HG03095 (cell line): ENCODE results near the gene KIFAP3.
"Not testable (repeated sequence)": the region's sequence is repeated elsewhere in the genome, so short reads cannot be mapped to it uniquely, and the experiment has no call there.

ENCODE experiments used
- ATAC-seq: cut with Tn5 transposase; IDR thresholded peaks from one replicate; pipeline ENCODE4 v1.9.1; 2021; ENCODE audit warnings: moderate library complexity; ENCODE audit not compliant: unreplicated experiment

KIFAP3 gene

GRCh38 chr1:169925505-169926482, 148.7 kb downstream of the KIFAP3 start:
- peak; percentile 56 for ATAC-seq

- no peak for ATAC-seq
Measured at GRCh38 chr1:169924829-169925228, 149.7 kb downstream of the KIFAP3 start.

GRCh38 chr1:169924063-169924462, 150.4 kb downstream of the KIFAP3 start:
- ATAC-seq, result no peak

GRCh38 chr1:169921080-169921479, 153.4 kb downstream of the KIFAP3 start:
- no peak for ATAC-seq

DNA sequence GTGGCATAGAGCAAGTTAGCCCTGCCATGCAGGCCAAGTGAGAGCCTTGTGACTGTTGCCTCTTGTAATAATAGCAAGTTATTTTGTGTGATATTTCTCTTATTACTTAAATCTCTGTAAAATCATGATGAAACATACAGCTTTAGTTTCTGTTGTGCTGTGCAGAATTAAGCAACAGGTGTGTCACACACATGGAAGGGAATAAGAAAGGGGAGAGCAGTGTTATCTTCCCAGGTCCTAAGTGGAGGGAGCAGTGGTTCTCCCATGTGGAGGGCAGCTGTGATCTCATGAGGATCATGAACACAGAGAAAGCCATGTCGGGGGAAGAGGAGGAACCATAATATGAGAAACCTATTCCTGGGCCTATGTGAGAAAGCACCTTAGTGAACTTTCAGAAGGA, 155.6 kb downstream of the KIFAP3 start:
- ATAC-seq, result no peak

GRCh38 chr1:169918220-169918619, 156.3 kb downstream of the KIFAP3 start:
- ATAC-seq, result not testable (repeated sequence)

GRCh38 chr1:169915150-169915549, 159.3 kb downstream of the KIFAP3 start:
- no peak for ATAC-seq

DNA sequence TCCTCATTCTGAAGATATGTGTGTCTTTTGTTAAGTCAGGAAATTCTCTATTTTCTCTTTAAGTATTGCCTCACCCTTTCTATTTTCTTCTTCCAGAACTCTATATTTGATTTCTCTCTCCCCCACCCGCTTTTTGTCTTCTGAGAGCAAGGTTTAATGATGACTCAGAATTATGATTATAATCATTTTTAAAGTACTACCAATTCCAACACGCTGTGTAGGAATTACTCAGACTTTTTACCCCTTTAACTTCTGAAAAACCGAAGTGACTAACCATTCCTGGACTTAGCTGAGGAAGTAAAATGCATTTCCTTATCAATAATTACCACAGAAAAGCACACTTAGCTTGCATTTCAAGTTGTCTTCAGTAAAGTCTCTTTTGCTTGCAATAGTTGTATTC, 160.0 kb downstream of the KIFAP3 start:
- ATAC-seq, result no peak

GRCh38 chr1:169909499-169909898, 165.0 kb downstream of the KIFAP3 start:
- no peak for ATAC-seq

GRCh38 chr1:169906938-169907337, 167.6 kb downstream of the KIFAP3 start:
- no peak for ATAC-seq

DNA sequence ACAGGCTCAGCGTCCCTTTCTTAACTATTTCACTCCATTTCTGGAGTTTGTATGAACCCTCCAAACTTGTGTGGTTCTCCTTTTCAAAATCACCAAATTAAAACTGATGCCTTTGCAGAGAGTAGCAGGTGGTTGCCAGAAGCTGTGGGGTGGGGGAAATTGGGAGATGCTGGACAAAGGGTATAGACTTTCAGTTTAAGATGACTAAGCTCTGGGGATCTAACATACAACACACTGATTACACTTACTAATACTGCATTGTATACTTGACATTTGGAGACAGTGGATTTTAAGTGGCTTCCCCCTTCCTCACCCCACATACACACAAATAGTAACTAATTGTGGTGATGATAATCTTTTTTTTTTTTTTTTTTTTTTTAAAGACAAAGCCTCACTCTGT, 169.7 kb downstream of the KIFAP3 start:
- ATAC-seq, result no peak

DNA sequence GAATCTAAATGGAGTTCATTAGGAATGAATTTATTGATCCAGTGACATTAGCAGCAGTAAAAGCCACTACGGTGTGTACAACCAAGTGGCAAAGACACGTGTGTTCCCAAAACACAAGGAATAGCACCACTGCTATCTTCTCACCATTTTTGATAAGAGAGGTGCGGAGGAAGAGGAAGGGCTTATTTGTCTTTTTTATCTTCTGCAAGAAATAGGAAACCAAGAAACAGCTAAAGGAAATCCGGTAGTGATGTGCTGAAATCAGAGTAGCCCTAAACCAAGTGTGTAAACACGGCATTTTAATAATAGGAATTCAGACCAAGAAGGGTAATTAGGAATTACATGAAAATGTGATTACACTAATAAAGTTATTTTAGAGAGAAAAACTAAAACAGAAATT, 171.7 kb downstream of the KIFAP3 start:
- no peak for ATAC-seq

- ATAC-seq, result no peak
Measured at GRCh38 chr1:169901115-169901514, 173.4 kb downstream of the KIFAP3 start.

DNA sequence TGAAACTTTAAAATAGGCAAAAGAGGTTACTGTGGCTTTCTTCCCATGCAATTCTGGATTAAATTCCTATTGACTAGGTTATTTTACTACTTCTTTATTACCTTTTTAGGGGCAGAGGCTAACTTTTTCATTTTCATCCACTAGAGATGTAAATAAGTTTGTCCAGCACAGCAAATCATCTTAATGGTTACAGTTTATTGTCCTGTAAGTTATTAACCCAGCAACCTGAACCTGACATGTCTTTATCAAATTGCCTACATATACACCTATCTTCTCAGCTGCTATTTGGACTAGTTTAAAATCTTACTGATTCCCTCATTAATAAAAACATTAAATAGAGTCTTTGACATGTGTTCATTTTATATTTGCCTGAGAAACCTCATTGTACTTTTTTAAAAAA, 173.9 kb downstream of the KIFAP3 start:
- no peak for ATAC-seq

- no peak for ATAC-seq
Measured at GRCh38 chr1:169899519-169900217, 174.8 kb downstream of the KIFAP3 start.

DNA sequence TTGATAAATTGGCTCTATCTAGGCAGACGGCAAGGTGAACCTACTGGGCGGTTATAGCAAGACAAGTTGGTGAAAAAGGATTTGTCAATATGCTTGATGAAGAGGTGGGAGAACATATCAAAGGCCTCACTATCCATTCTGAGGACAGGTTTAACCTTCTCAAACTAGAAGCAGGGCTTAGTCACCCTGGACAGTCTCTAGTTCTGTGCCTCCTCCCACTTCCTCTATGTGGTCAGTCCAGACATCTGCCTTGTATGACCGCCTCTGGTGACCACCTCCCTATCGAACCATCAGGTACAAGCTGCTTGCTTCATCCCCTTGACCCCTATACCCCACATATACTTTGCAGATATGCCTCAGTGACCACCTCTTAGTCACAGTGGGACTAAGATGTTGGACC, 178.5 kb downstream of the KIFAP3 start:
- ATAC-seq, result no peak

DNA sequence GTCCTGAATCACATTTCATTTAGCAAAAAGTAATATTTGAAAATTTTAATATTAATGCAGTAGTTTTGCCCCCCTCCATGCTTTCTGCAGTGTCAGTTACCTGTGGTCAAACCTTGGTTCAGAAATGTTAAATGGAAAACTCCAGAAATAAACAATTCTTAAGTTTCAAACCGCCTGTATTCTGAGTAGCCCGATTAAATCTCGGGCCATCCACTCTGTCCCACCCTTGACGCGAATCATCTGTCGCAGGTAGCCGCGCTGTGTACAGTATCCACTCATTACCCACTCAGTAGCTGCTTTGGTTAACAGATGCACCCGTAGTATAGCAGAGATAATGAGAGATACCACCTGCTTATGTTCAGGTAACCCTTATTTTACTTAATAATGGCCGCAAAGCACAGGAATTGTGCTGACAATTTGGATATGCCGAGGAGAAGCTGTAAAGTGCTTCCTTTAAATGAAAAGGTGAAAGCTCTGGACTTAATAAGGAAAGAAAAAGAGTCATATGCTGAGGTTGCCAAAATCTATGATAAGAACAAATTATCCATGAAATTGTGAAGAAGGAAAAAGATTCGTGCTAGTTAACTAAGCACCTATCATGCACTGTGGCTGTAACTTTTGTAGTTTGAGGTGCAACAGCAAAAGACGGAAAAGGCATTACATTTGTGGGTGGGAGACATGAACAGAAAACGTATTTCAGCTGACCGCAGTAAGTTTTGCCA, 179.9 kb downstream of the KIFAP3 start:
- ATAC-seq, result no peak

DNA sequence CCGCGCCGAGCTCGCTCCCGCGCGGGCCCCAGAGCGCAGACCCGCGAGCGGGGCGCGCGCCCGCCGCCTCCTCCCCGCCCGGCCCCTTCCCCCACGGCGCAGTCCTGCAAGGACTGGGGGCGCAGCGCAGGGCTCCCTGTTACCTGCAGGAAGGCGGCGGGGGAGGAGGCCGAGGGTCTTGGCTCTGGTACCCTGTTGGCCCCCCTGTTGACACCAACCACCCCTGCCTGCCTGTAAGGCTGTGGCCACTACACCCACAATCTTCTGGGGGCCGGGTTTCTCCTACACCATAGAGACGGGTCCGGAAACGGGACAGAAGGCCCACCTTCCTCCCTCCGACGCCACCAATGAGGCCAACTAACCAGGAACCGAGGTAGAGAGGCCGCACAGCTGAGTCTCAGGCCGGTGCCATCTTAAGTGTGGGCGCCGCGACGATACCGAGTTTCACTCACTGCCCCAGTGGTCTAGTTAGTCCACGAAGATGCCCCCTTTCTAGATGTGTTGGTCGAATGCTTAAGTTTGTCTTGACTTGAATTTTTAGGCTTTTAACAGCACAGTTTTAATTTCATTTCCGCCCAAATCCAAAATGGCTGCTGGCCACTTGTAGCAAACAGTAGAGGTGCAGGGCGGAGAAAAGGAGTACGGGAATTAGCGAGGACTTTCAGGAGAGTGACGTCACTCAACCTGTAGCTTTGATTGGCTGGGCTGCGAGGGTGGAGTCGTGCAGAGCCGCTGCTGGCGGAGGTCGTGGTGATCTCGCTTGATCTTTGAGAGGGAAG, 180.7 kb downstream of the KIFAP3 start, which contains the start of gene SCYL3:
TSS of gene SCYL3 (minus strand) at position 252 of the 779 bp plus-strand sequence. CDS start 5,056 bp downstream, outside the sequence.
- ATAC-seq, result peak; percentile 83

- peak; percentile 7 for ATAC-seq
Measured at GRCh38 chr1:169892927-169893644, 181.4 kb downstream of the KIFAP3 start.
